ENCODE results near the gene TMEM63B.

GRCh38 chr6:44135875-44136274 lies 8.5 kb downstream of the TMEM63B start:
- TF ChIP-seq MAX (IDR thresholded peaks at IDR 0.05) = no peak
- no peak for TF ChIP-seq EP300 (IDR thresholded peaks at IDR 0.05)
- no peak for TF ChIP-seq USF2 (IDR thresholded peaks at IDR 0.05)
- no peak for TF ChIP-seq EHMT2 (IDR thresholded peaks at IDR 0.05; ENCODE audit: low read depth)
